Activated CD8-positive, alpha-beta T cell treated with anti-CD3 and anti-CD28 coated beads, Interleukin-2, amount 10 ng/mL, durations not matched to agents 7 days and 5 days (primary cell): Measurements from ENCODE around the gene SMO. TPM values are rescaled to one million over a fixed set of nuclear protein-coding genes. Genes with fewer than 3 reads are reported as not detected.
"Not testable (repeated sequence)": the region's sequence is repeated elsewhere in the genome, so short reads cannot be mapped to it uniquely, and the experiment has no call there.

Experiments
- ATAC-seq: fragments of 150-1000 bp; cut with Tn5 transposase; one replicate; pipeline ENCODE4 v1.10.0; 2021; ENCODE audit warnings: moderate library complexity
- CTCF ChIA-PET: fragments of 350-600 bp; sonication (Branson Sonifier 250); formaldehyde crosslinking; loops from one replicate; lab custom pipeline; 2021; ENCODE audit warnings: antibody characterized with exemption; lab: Charles Lee
- POLR2A ChIA-PET: fragments of 350-600 bp; sonication (Branson Sonifier 250); formaldehyde crosslinking; loops from one replicate; lab custom pipeline; 2021; ENCODE audit warnings: antibody characterized with exemption; lab: Charles Lee
- DNase-seq: peaks from one replicate; pipeline ENCODE4 v3.0.0-alpha.2; 2020
- H3K27ac Mint-ChIP-seq: one replicate; pipeline ENCODE4 v1.8.0; 2021; ENCODE audit warnings: mild to moderate bottlenecking, mixed read lengths
- H3K27me3 Mint-ChIP-seq: one replicate; pipeline ENCODE4 v1.8.0; 2021; ENCODE audit warnings: low read depth, mixed read lengths
- H3K36me3 Mint-ChIP-seq: one replicate; pipeline ENCODE4 v1.8.0; 2021; ENCODE audit warnings: low read depth, mixed read lengths
- H3K4me1 Mint-ChIP-seq: one replicate; pipeline ENCODE4 v1.8.0; 2021; ENCODE audit warnings: low read depth, mixed read lengths
- H3K4me3 Mint-ChIP-seq: one replicate; pipeline ENCODE4 v1.8.0; 2021; ENCODE audit warnings: mild to moderate bottlenecking, mixed read lengths
- H3K9me3 Mint-ChIP-seq: one replicate; pipeline ENCODE4 v1.8.0; 2022; ENCODE audit warnings: mixed read lengths; ENCODE audit not compliant: insufficient read depth
- total RNA-seq, 2 experiments: library from RNA; stranded (reverse); gene quantifications; one replicate each; pipeline ENCODE4 v1.2.3, GENCODE V29; 2021

Gene SMO
- total RNA-seq, 2 experiments from 2014 or later = not detected

DNA sequence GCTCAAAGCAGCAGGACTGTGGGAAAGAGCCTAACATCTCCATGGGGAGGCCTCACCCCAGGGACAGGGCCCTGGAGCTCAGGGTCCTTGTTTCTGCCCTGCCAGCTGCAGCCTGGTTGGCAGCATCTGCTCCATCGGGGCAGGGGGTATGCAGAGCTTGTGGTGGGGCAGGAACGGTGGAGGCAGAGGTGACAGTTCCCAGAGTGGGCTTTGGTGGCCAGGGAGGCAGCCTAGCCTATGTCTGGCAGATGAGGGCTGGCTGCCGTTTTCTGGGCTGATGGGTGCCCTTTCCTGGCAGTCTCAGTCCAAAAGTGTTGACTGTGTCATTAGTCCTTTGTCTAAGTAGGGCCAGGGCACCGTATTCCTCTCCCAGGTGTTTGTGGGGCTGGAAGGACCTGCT lies 24.2 kb downstream of the SMO start:
- CTCF ChIA-PET = interaction anchor here (8.9 kb wide), 1 partner anchor 50 kb away, joined by 81 read pairs; no protein-coding TSS in a partner anchor
- H3K36me3 Mint-ChIP-seq = no peaks in the 10 kb centered on the region
- ATAC-seq (no peak), DNase-seq (no peak)
- H3K9me3 Mint-ChIP-seq = no peaks in the 10 kb centered on the region
- no peaks in the 10 kb centered on the region for H3K4me1 Mint-ChIP-seq
- no peak overlapping the region for H3K27ac Mint-ChIP-seq
- H3K27me3 Mint-ChIP-seq = peaks cover 5% of the 10 kb centered on the region
- no peak overlapping the region for H3K4me3 Mint-ChIP-seq
- POLR2A ChIA-PET = no interaction called here

- no peak for ATAC-seq
- H3K27me3 Mint-ChIP-seq = peaks cover 5% of the 10 kb centered on the region
- DNase-seq = no peak
- peaks cover 2% of the 10 kb centered on the region for H3K4me1 Mint-ChIP-seq
- ChIA-PET CTCF (interaction anchor here (1.2 to 8.9 kb wide), 4 partner anchors 23 to 118 kb away, joined by 3 to 81 read pairs (median 8); no protein-coding TSS in a partner anchor), POLR2A (no interaction called here)
- H3K4me3 Mint-ChIP-seq = no peak overlapping the region
- no peak overlapping the region for H3K27ac Mint-ChIP-seq
- H3K9me3 Mint-ChIP-seq = no peaks in the 10 kb centered on the region
- no peaks in the 10 kb centered on the region for H3K36me3 Mint-ChIP-seq
These were observed 25.4 kb downstream of the SMO start for GRCh38 chr7:129213828-129214227.

GRCh38 chr7:129215691-129216090 lies 27.3 kb downstream of the SMO start:
- H3K27me3 Mint-ChIP-seq, H3K4me3 Mint-ChIP-seq, H3K36me3 Mint-ChIP-seq, H3K4me1 Mint-ChIP-seq, H3K9me3 Mint-ChIP-seq, ATAC-seq, H3K27ac Mint-ChIP-seq, DNase-seq, POLR2A ChIA-PET: not testable (repeated sequence)
- CTCF ChIA-PET = interaction anchor here (2.4 kb wide), 1 partner anchor 56 kb away, joined by 11 read pairs; no protein-coding TSS in a partner anchor

GRCh38 chr7:129216101-129216715 lies 27.8 kb downstream of the SMO start:
- H3K9me3 Mint-ChIP-seq, H3K4me3 Mint-ChIP-seq, H3K4me1 Mint-ChIP-seq, H3K36me3 Mint-ChIP-seq, POLR2A ChIA-PET, H3K27ac Mint-ChIP-seq, ATAC-seq, CTCF ChIA-PET, H3K27me3 Mint-ChIP-seq, DNase-seq: not testable (repeated sequence)

DNA sequence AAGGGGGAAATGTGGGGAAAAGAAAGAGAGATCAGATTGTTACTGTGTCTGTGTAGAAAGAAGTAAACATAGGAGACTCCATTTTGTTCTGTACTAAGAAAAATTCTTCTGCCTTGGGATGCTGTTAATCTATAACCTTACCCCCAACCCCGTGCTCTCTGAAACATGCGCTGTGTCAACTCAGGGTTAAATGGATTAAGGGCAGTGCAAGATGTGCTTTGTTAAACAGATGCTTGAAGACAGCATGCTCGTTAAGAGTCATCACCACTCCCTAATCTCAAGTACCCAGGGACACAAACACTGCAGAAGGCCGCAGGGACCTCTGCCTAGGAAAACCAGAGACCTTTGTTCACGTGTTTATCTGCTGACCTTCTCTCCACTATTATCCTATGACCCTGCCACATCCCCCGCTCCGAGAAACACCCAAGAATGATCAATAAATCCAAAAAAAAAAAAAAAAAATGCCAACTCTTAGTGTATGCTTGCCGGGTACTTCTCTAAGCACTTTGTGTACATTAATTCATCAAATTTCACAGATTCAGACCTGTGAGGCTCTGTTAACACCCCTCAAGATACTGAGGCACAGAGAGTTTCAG lies 28.5 kb downstream of the SMO start:
- CTCF ChIA-PET = interaction anchor here (1.5 to 4.3 kb wide), 13 partner anchors 9 to 383 kb away, joined by 3 to 156 read pairs (median 20); no protein-coding TSS in a partner anchor
- POLR2A ChIA-PET, DNase-seq, H3K4me1 Mint-ChIP-seq, H3K4me3 Mint-ChIP-seq, ATAC-seq, H3K27me3 Mint-ChIP-seq, H3K27ac Mint-ChIP-seq, H3K36me3 Mint-ChIP-seq, H3K9me3 Mint-ChIP-seq: not testable (repeated sequence)

DNA sequence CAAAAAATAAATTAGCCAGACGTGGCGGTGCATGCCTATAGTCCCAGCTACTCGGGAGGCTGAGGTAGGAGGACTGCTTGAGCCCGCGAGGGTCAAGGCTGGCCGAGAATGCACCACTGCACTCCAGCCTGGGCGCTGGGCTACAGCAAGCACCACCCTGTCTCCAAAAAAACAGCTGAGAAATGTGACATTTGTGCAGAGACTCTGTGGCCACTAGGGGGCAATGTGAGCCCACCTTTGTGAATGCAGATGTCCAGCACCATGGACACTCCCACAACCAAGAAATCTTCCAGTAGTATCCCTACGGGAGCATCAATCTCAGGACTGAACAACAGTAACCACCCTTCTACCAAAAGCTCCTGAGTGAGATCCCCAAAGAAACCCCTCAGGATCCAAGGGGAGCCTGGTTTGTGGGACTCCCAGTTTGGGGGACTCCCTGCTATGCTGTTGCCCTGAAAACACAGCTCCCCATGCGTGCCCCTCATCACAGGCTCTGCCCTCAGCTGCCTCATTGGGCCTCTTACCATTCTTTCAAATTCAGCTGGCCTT lies 30.2 kb downstream of the SMO start:
- Mint-ChIP-seq H3K4me1 (peaks cover 17% of the 10 kb centered on the region), H3K27ac (no peak overlapping the region), H3K27me3 (no peaks in the 10 kb centered on the region), H3K36me3 (no peaks in the 10 kb centered on the region), H3K9me3 (no peaks in the 10 kb centered on the region), H3K4me3 (no peak overlapping the region)
- DNase-seq (peak; percentile 86), ATAC-seq (peak; percentile 85)
- CTCF ChIA-PET = interaction anchor here (0.6 to 4.3 kb wide), 65 partner anchors 8 to 1539 kb away, joined by 3 to 156 read pairs (median 5); no protein-coding TSS in a partner anchor
- POLR2A ChIA-PET = interaction anchor here (0.5 to 1.4 kb wide), 2 partner anchors 62 to 77 kb away, joined by 3 read pairs; no protein-coding TSS in a partner anchor

- not testable (repeated sequence) for H3K9me3 Mint-ChIP-seq, H3K36me3 Mint-ChIP-seq, H3K27me3 Mint-ChIP-seq, ATAC-seq, DNase-seq, H3K4me3 Mint-ChIP-seq, H3K27ac Mint-ChIP-seq
- H3K4me1 Mint-ChIP-seq = peaks cover 20% of the 10 kb centered on the region
- CTCF ChIA-PET = interaction anchor here (0.7 to 4.3 kb wide), 46 partner anchors 10 to 606 kb away, joined by 3 to 156 read pairs (median 8); no protein-coding TSS in a partner anchor
- POLR2A ChIA-PET = interaction anchor here (0.5 to 1.4 kb wide), 2 partner anchors 63 to 76 kb away, joined by 3 read pairs; no protein-coding TSS in a partner anchor
These were observed 30.7 kb downstream of the SMO start for GRCh38 chr7:129219166-129219565.

DNA sequence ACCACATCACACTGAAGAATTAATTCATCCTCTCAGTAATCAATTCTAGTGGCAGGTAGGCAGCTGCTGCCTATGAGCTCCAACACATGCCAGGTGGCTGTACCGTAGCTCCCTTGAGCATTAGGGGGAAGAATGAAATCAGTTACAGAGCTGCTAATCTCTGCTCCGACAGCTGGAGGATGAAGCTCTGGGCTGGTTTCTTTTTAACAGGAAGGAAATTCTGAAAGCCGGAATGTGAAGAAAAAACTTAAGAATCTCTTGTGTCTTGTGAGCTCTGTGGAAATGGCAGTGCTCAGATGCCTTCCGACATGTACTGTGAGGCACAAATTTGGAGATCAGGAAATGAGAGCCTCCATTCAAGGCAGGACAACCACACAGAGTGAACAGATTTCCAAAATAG lies 33.6 kb downstream of the SMO start:
- POLR2A ChIA-PET = interaction anchor here (0.9 kb wide), 1 partner anchor 58 kb away, joined by 3 read pairs; no protein-coding TSS in a partner anchor
- Mint-ChIP-seq H3K27me3 (no peaks in the 10 kb centered on the region), H3K36me3 (no peaks in the 10 kb centered on the region), H3K4me3 (peak overlapping the region; percentile 52), H3K27ac (peak overlapping the region; percentile 32), H3K9me3 (no peaks in the 10 kb centered on the region), H3K4me1 (peaks cover 35% of the 10 kb centered on the region)
- ATAC-seq (no peak), DNase-seq (no peak)
- CTCF ChIA-PET = interaction anchor here (0.9 to 7.8 kb wide), 12 partner anchors 9 to 146 kb away, joined by 3 to 107 read pairs (median 4); no protein-coding TSS in a partner anchor

DNA sequence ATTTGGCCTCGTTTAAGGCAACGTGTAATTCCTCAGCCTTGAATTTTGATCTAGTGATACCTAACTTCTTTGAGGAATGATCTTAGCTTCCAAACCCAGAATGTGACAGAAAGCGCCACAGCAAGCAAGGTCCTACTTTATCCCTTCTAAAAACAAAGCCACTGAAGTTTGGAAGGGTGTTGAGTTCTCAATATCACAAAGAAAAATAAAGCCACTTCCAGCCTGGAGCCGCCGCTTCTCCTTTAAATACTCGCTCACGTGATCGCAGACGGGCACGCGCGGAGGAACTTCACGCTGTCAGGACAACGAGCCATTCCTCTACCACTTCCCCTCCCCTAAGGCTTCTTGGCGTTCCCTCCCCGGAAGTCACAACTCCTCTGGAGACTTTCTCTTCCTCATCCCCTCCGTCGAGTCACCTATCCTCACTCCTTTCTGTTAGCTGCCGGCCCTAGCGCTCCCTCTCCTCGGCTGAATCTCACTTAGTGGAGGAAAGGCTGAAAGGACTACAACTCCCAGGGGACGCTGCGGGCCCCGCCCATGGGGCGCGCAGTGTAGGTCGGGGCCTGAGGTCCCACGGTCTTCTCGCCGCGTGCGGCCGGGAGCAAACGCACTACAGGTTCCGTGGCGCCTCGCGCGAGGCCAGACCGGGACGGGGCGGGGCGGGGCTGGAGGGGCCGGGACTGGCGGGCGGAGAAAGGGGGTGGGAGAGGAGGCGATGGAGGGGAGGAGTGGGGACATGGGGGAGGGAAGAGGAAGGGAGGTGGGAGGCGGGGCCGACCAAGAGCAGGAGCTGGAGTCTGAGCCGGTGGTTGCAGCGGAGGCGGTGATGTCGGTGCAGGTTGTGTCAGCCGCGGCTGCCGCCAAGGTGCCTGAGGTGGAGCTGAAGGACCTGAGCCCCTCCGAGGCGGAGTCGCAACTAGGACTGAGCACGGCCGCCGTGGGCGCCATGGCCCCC lies 36.1 kb downstream of the SMO start, which contains the start of gene AHCYL2:
Gene AHCYL2, plus strand, starts transcription at position 780 of the 955 bp plus-strand sequence.
- Mint-ChIP-seq H3K36me3 (no peaks in the 10 kb centered on the region), H3K4me1 (peaks cover 32% of the 10 kb centered on the region), H3K27ac (peak within 1 kb of the TSS; percentile 95), H3K27me3 (no peaks in the 10 kb centered on the region), H3K4me3 (peak within 1 kb of the TSS; percentile 85), H3K9me3 (no peaks in the 10 kb centered on the region)
- ChIA-PET POLR2A (interaction anchor here (0.6 to 2.0 kb wide), 2 partner anchors 35 to 257 kb away, joined by 3 to 4 read pairs; no protein-coding TSS in a partner anchor), CTCF (interaction anchor here (0.6 to 7.8 kb wide), 10 partner anchors 10 to 362 kb away, joined by 3 to 107 read pairs (median 4); partner anchors contain the start of gene ATP6V1F)
- DNase-seq = peak; percentile 98
- ATAC-seq = peak; percentile 95

DNA sequence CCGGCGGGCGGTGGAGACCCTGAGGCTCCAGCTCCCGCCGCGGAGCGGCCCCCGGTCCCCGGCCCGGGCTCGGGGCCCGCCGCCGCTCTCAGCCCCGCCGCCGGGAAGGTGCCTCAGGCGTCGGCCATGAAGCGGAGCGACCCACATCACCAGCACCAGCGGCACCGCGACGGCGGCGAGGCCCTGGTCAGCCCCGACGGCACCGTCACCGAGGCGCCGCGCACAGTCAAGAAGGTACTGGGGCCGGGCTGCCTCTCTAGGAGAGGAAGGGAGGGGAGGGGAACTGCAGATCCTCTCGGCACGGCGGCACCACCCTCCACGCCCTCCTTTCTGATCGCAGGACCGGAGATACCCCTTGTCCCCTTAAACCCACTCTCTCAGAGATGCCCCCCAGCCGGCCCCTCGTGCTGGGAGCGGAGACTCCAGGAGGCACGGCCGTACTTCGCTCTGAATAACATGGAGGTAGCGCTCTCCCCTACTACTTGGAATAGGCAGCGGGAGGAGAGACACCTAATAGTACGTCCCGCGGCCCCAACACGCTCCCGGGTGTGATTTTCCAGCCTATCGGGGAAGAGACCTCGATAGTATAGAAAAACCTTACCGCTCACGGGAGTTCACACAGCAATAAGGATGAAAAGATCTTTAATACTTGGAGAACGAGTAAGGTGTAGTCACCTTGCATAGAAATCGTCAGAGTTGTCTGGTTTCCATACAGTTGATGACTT lies 36.9 kb downstream of the SMO start:
- H3K36me3 Mint-ChIP-seq = no peaks in the 10 kb centered on the region
- POLR2A ChIA-PET = interaction anchor here (2.0 kb wide), 1 partner anchor 34 kb away, joined by 4 read pairs; no protein-coding TSS in a partner anchor
- H3K4me3 Mint-ChIP-seq = peak overlapping the region; percentile 85
- DNase-seq = peak; percentile 68
- peak; percentile 59 for ATAC-seq
- peak overlapping the region; percentile 73 for H3K27ac Mint-ChIP-seq
- H3K9me3 Mint-ChIP-seq = no peaks in the 10 kb centered on the region
- H3K4me1 Mint-ChIP-seq = peaks cover 32% of the 10 kb centered on the region
- CTCF ChIA-PET = interaction anchor here (0.6 to 7.8 kb wide), 10 partner anchors 10 to 382 kb away, joined by 3 to 107 read pairs (median 4); partner anchors contain the start of gene ATP6V1F
- H3K27me3 Mint-ChIP-seq = no peaks in the 10 kb centered on the region
